ENCODE data around the gene MCOLN1. TPM values are rescaled to one million over a fixed set of nuclear protein-coding genes. Genes with fewer than 3 reads are reported as not detected.
"Not testable (repeated sequence)": the region's sequence is repeated elsewhere in the genome, so short reads cannot be mapped to it uniquely, and the experiment has no call there.

Gene MCOLN1
- total RNA-seq, 1 experiment from 2014 or later = 15.7 TPM

DNA sequence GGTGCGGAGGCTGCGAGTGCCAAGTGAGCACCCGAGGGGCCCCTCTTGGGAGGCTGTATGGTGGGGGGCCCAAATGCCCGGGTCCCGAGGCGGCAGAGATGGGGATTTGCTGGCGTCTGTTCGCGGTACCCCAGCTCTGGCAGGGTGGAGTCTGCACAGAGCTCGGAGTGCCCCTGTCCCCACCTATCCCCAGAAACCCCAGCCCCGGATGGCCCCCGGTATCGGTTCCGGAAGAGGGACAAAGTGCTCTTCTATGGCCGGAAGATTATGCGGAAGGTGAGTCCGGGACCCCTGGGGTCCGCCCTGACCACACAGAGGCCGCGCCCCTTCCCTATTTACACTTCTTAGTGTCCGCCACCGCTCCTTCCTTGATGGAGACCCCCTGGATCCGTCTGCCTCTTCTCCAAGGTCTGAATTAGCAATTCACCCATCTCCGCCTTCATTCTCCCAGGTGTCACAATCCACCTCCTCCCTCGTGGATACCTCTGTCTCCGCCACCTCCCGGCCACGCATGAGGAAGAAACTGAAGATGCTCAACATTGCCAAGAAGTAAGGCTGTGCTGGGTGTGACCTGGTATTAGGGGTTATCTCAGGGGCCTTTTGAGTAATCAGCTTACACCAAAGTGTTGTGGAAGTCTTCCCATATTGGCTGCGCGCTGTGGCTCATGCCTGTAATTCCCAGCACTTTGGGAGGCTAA lies 13.7 kb downstream of the MCOLN1 start:
- no peaks in the 10 kb centered on the region for H3K27me3 Mint-ChIP-seq (ENCODE audit: low read depth)

DNA sequence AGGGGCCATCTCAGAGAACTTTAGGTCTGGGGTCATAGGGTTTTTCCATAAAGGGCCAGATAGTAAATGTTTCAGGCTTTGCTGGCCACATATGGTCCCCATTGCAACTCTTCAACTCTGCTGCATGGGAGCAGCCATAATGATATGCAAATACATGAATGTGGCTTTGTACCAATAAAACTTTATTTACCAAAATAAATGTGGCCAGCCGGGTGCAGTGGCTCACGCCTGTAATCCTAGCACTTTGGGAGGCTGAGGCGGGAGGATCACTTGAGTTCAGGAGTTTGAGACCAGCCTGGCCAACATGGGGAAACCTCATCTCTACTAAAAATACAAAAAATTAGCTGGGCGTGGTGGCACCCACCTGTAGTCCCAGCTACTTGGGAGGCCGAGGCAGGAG lies 16.6 kb downstream of the MCOLN1 start:
- DNase-seq; H3K27ac Mint-ChIP-seq; H3K14ac ChIP-seq (ENCODE audit: insufficient read depth, low read length); H3K23ac ChIP-seq (ENCODE audit: insufficient read length, low read depth, low read length); H3K4me3 Mint-ChIP-seq; H3K79me1 ChIP-seq (ENCODE audit: insufficient read depth, low read depth, low read length, poor library complexity, severe bottlenecking); H2BK12ac ChIP-seq (ENCODE audit: insufficient read length, low read depth, low read length); H3K23me2 ChIP-seq (ENCODE audit: insufficient read length, low read depth, low read length, poor library complexity, severe bottlenecking); H2BK20ac ChIP-seq (ENCODE audit: low read depth, low read length, poor library complexity, severe bottlenecking); H3K4me1 ChIP-seq (ENCODE audit: insufficient read depth, low read length); H2BK5ac ChIP-seq (ENCODE audit: insufficient read length, low read length); H3K56ac ChIP-seq (ENCODE audit: insufficient read length, low read depth, low read length); H3K27me3 Mint-ChIP-seq (ENCODE audit: low read depth); H3K4me1 Mint-ChIP-seq; H4K91ac ChIP-seq (ENCODE audit: insufficient read length, low read depth, low read length); H3K18ac ChIP-seq (ENCODE audit: insufficient read length, low read depth, low read length); H4K5ac ChIP-seq (ENCODE audit: insufficient read length, low read depth, low read length); H4K8ac ChIP-seq (replicated peaks; ENCODE audit: insufficient read length, low read depth, low read length); H3K9me3 ChIP-seq (ENCODE audit: control insufficient read depth, low read depth, low read length); H2BK15ac ChIP-seq (ENCODE audit: low read depth, low read length); H4K20me1 ChIP-seq (ENCODE audit: control insufficient read depth, insufficient read depth, insufficient read length); H3K4ac ChIP-seq (ENCODE audit: low read depth, low read length); H3K27ac ChIP-seq (ENCODE audit: insufficient read length, low read depth, low read length); H3K9me3 Mint-ChIP-seq; H3K79me2 ChIP-seq (ENCODE audit: insufficient read depth, low read length); H3K4me2 ChIP-seq (ENCODE audit: insufficient read depth, insufficient read length, low read length); H3K27me3 ChIP-seq (ENCODE audit: insufficient read depth, low read length); H2AK5ac ChIP-seq (ENCODE audit: insufficient read length, low read length); H3T11ph ChIP-seq (ENCODE audit: low read length); H2AFZ ChIP-seq (ENCODE audit: low read length); H3K9ac ChIP-seq (ENCODE audit: extremely low read depth, insufficient read length, low read length); H2BK120ac ChIP-seq (ENCODE audit: low read depth, low read length, poor library complexity, severe bottlenecking): not testable (repeated sequence)
- H3K36me3 Mint-ChIP-seq (ENCODE audit: insufficient read depth in 1 of 3, low read depth in 3 of 3) = peaks cover 12 to 39% (median 35%) of the 10 kb centered on the region in 3 experiments; a peak in 6 of 7 replicates
- no CpG with 5 or more reads among the region's 5 CpGs for WGBS (ENCODE audit: extremely low coverage, insufficient read length, low lambda C conversion rate)

More for the DNA sequence above, 13.7 kb downstream of the MCOLN1 start:
- Histone ChIP-seq H3K79me1 (ENCODE audit: insufficient read depth, low read depth, low read length, poor library complexity, severe bottlenecking) (no peaks in the 10 kb centered on the region), H2BK120ac (ENCODE audit: low read depth, low read length, poor library complexity, severe bottlenecking) (no peak overlapping the region), H3K14ac (ENCODE audit: insufficient read depth, low read length) (no peak overlapping the region), H2AK5ac (ENCODE audit: insufficient read length, low read length) (no peak overlapping the region), H3K79me2 (ENCODE audit: insufficient read depth, low read length) (no peaks in the 10 kb centered on the region), H3T11ph (ENCODE audit: low read length) (no peak overlapping the region), H2AFZ (ENCODE audit: low read length) (no peak overlapping the region), H3K27ac (ENCODE audit: insufficient read length, low read depth, low read length) (no peak overlapping the region), H3K4me2 (ENCODE audit: insufficient read depth, insufficient read length, low read length) (peak overlapping the region; percentile 74), H4K91ac (ENCODE audit: insufficient read length, low read depth, low read length) (no peak overlapping the region), H3K9me3 (ENCODE audit: control insufficient read depth, low read depth, low read length) (no peaks in the 10 kb centered on the region), H3K9ac (ENCODE audit: extremely low read depth, insufficient read length, low read length) (no peak overlapping the region), H3K18ac (ENCODE audit: insufficient read length, low read depth, low read length) (peak overlapping the region; percentile 53), H4K8ac (replicated peaks; ENCODE audit: insufficient read length, low read depth, low read length) (no peak overlapping the region), H3K23ac (ENCODE audit: insufficient read length, low read depth, low read length) (no peak overlapping the region), H2BK20ac (ENCODE audit: low read depth, low read length, poor library complexity, severe bottlenecking) (no peak overlapping the region), H3K27me3 (ENCODE audit: insufficient read depth, low read length) (no peaks in the 10 kb centered on the region), H3K4ac (ENCODE audit: low read depth, low read length) (no peak overlapping the region), H2BK15ac (ENCODE audit: low read depth, low read length) (no peak overlapping the region), H4K5ac (ENCODE audit: insufficient read length, low read depth, low read length) (no peak overlapping the region), H4K20me1 (ENCODE audit: control insufficient read depth, insufficient read depth, insufficient read length) (peaks cover 2% of the 10 kb centered on the region), H2BK5ac (ENCODE audit: insufficient read length, low read length) (no peak overlapping the region), H3K56ac (ENCODE audit: insufficient read length, low read depth, low read length) (no peak overlapping the region), H2BK12ac (ENCODE audit: insufficient read length, low read depth, low read length) (no peak overlapping the region), H3K23me2 (ENCODE audit: insufficient read length, low read depth, low read length, poor library complexity, severe bottlenecking) (peaks cover 4% of the 10 kb centered on the region), H3K4me1 (ENCODE audit: insufficient read depth, low read length) (peaks cover 2% of the 10 kb centered on the region; the same call in 1 of the 2 replicates)
- TF ChIP-seq, protein P1, sequence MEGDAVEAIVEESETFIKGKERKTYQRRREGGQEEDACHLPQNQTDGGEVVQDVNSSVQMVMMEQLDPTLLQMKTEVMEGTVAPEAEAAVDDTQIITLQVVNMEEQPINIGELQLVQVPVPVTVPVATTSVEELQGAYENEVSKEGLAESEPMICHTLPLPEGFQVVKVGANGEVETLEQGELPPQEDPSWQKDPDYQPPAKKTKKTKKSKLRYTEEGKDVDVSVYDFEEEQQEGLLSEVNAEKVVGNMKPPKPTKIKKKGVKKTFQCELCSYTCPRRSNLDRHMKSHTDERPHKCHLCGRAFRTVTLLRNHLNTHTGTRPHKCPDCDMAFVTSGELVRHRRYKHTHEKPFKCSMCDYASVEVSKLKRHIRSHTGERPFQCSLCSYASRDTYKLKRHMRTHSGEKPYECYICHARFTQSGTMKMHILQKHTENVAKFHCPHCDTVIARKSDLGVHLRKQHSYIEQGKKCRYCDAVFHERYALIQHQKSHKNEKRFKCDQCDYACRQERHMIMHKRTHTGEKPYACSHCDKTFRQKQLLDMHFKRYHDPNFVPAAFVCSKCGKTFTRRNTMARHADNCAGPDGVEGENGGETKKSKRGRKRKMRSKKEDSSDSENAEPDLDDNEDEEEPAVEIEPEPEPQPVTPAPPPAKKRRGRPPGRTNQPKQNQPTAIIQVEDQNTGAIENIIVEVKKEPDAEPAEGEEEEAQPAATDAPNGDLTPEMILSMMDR (conservative IDR thresholded peaks at IDR 0.05) = no peak
- H3K36me3 Mint-ChIP-seq (ENCODE audit: insufficient read depth in 1 of 3, low read depth in 3 of 3) = peaks cover 8 to 26% (median 21%) of the 10 kb centered on the region in 3 experiments; a peak in 6 of 7 replicates
- no CpG with 5 or more reads among the region's 30 CpGs for WGBS (ENCODE audit: extremely low coverage, insufficient read length, low lambda C conversion rate)
- no peaks in the 10 kb centered on the region for H3K9me3 Mint-ChIP-seq
- DNase-seq = peak; percentile 62
- H3K4me1 Mint-ChIP-seq = peaks cover 5 to 6% of the 10 kb centered on the region in 2 experiments
- H3K27ac Mint-ChIP-seq = peak overlapping the region in 1 of 3 experiments; percentile 45; a peak in 1 of 7 replicates
- H3K4me3 Mint-ChIP-seq = peak overlapping the region; percentile 86 to 97

Measured in H9 (cell line).